Left lung (tissue), 10 donors: ENCODE results near the gene CALML6. TPM values are rescaled to one million over a fixed set of nuclear protein-coding genes. Genes with fewer than 3 reads are reported as not detected.

ENCODE experiments used
- ATAC-seq: fragments of 200-7000 bp; cut with Tn5 transposase; one replicate; pipeline ENCODE4 v1.9.1; 2020; ENCODE audit warnings: moderate library complexity
- DNase-seq, 4 donors: peaks; one replicate each; pipeline ENCODE4 v3.0.0-alpha.2; 2013 to 2020
- H3K27ac ChIP-seq, 2 donors: fragments of 200-600 bp; sonication (generic) in 1 of 2; one replicate each; pipeline versions ENCODE4 v1.5.0 to v1.8.0; 2020 to 2021
- H3K27me3 ChIP-seq, 2 donors: fragments of 200-600 bp; sonication (generic) in 1 of 2; one replicate each; pipeline versions ENCODE4 v1.5.0 to v1.8.0; 2020 to 2021
- H3K36me3 ChIP-seq, 2 donors: fragments of 200-600 bp; sonication (generic) in 1 of 2; one replicate each; pipeline versions ENCODE4 v1.5.0 to v1.8.0; 2020 to 2021
- H3K4me1 ChIP-seq, 2 donors: fragments of 200-600 bp; one replicate each; pipeline ENCODE4 v1.8.0; 2021
- H3K4me3 ChIP-seq, 2 donors: fragments of 200-600 bp; sonication (generic) in 1 of 2; one replicate each; pipeline versions ENCODE4 v1.5.0 to v1.8.0; 2020 to 2021; ENCODE audit warnings: mild to moderate bottlenecking in 1 of 2
- H3K9me3 ChIP-seq, 2 donors: fragments of 200-600 bp; sonication (generic) in 1 of 2; one replicate each; pipeline versions ENCODE4 v1.5.0 to v1.8.0; 2020 to 2021
- intact Hi-C, 2 donors: fragments of 100-400 bp; cut with DNase I; formaldehyde crosslinking; loops; one replicate each; pipeline versions ENCODE4 v1.11.2 to v1.14.2; 2022
- polyA plus RNA-seq, 6 donors: library from polyadenylated mRNA; unstranded; fragments of 120-200 nt; gene quantifications; one replicate each; pipeline ENCODE4 v1.2.1, GENCODE V29; 2013; ENCODE audit not compliant: insufficient read length in 6 of 6
- total RNA-seq, 2 donors: library from RNA; stranded (reverse); fragmentation: NEBNext Ultra II Directional; extraction: Animal tissue kit (Norgen Biotek cat#: 25700); gene quantifications; one replicate each; pipeline ENCODE4 v1.2.1, GENCODE V29; 2021
- TF ChIP-seq, protein P1 (sequence below), 2 donors: fragments of 200-600 bp; sonication (generic) in 1 of 2; IDR thresholded peaks; one replicate each; pipeline versions ENCODE4 v1.5.0 to v1.8.0; 2021; ENCODE audit warnings: antibody characterized with exemption in 2 of 2
- donor health status: DM: no; HTN: yes; CAD: no.
- donor health status: DM: no; HTN: no; CAD: no.

CALML6 gene
- total and polyA plus RNA-seq, 8 donors, result 0.67 to 1.5 (median 0.91) TPM

GRCh38 chr1:1899967-1900327 is 15.1 kb upstream of the CALML6 start:
- no peaks in the 10 kb centered on the region for H3K4me1 ChIP-seq
- no peak overlapping the region for H3K27ac ChIP-seq
- H3K36me3 ChIP-seq, result no peaks in the 10 kb centered on the region
- no peaks in the 10 kb centered on the region for H3K9me3 ChIP-seq
- DNase-seq (peak in 1 of 4 donors; percentile 65), ATAC-seq (no peak)
- TF ChIP-seq, protein P1, sequence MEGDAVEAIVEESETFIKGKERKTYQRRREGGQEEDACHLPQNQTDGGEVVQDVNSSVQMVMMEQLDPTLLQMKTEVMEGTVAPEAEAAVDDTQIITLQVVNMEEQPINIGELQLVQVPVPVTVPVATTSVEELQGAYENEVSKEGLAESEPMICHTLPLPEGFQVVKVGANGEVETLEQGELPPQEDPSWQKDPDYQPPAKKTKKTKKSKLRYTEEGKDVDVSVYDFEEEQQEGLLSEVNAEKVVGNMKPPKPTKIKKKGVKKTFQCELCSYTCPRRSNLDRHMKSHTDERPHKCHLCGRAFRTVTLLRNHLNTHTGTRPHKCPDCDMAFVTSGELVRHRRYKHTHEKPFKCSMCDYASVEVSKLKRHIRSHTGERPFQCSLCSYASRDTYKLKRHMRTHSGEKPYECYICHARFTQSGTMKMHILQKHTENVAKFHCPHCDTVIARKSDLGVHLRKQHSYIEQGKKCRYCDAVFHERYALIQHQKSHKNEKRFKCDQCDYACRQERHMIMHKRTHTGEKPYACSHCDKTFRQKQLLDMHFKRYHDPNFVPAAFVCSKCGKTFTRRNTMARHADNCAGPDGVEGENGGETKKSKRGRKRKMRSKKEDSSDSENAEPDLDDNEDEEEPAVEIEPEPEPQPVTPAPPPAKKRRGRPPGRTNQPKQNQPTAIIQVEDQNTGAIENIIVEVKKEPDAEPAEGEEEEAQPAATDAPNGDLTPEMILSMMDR (IDR thresholded peaks at IDR 0.05), result no peak
- no peak overlapping the region for H3K4me3 ChIP-seq
- intact Hi-C loops, result loop anchor here in 1 of 2 donors (10.0 kb wide), 1 partner anchor 135 kb away; no protein-coding TSS in a partner anchor
- H3K27me3 ChIP-seq, result peaks cover 0 to 22% of the 10 kb centered on the region in 2 donors

- Histone ChIP-seq H3K27me3 (peaks cover 0 to 13% of the 10 kb centered on the region in 2 donors), H3K4me1 (peaks cover 0 to 4% of the 10 kb centered on the region in 2 donors), H3K4me3 (no peak overlapping the region), H3K36me3 (no peaks in the 10 kb centered on the region), H3K27ac (no peak overlapping the region), H3K9me3 (no peaks in the 10 kb centered on the region)
- TF ChIP-seq, protein P1 (IDR thresholded peaks at IDR 0.05), result no peak
- ATAC-seq (no peak), DNase-seq (peak in 1 of 4 donors; percentile 55)
- intact Hi-C loops, result loop anchor here in 1 of 2 donors (10.0 kb wide), 1 partner anchor 136 kb away; no protein-coding TSS in a partner anchor
Measured at GRCh38 chr1:1900883-1901640, 14.0 kb upstream of the CALML6 start.

DNA sequence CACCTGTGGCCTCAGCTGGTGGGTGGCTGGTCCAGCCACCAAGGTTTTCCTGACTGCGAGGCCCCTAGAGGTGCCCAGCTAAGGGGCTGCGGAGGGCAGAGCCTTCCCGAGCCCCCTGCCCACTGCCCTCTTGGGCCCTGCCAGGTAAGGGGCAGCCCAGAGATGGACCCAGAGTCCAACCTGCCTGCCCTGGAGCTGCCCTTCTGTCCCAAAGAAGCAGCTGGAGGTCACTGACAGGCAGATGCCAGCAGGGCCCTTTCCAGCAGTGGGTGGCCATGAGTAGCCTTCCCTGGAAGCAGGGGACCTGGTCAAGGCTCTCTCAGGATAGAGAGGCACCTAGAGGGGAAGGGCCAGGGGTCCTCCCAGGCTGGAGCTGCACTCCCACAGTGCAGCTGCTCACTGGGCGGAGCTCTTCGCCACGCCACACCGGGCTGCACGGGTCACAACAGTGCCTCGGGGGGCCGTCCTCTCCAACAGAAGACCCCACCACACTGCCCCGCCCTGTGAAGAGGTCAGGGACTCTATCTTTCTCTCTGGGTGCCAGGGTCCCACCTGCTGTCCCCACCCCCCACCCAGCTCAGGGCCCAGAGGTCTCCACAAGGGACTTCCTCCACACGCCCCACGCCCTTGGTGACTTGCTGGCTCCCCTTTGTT is 13.3 kb upstream of the CALML6 start:
- Histone ChIP-seq H3K36me3 (no peaks in the 10 kb centered on the region), H3K27ac (no peak overlapping the region), H3K27me3 (peaks cover 0 to 13% of the 10 kb centered on the region in 2 donors), H3K4me1 (peaks cover 0 to 6% of the 10 kb centered on the region in 2 donors), H3K4me3 (no peak overlapping the region), H3K9me3 (no peaks in the 10 kb centered on the region)
- DNase-seq (no peak), ATAC-seq (no peak)
- intact Hi-C loops, result loop anchor here in 1 of 2 donors (10.0 kb wide), 1 partner anchor 137 kb away; no protein-coding TSS in a partner anchor
- TF ChIP-seq, protein P1 (IDR thresholded peaks at IDR 0.05), result no peak

DNA sequence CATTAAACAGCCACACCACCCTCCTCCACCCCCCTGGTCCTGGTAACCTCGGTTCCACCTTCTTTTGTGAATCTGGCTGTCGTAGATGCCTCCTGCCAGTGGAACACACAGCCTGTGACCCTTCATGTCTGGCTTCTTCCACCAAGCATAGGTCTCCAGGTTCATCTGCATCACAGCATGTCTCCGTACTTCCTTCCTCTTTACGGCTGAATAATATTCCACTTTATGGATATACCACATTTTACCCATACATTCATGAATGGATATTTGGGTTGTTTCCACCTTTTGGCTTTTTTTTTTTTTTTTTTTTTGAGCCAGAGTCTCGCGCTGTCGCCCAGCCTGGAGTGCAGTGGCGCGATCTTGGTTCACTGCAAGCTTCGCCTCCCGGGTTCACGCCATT is 11.8 kb upstream of the CALML6 start:
- intact Hi-C loops, result loop anchor here in 1 of 2 donors (10.0 kb wide), 1 partner anchor 138 kb away; no protein-coding TSS in a partner anchor
- TF ChIP-seq, protein P1 (IDR thresholded peaks at IDR 0.05), result no peak
- Histone ChIP-seq H3K27me3 (peaks cover 0 to 13% of the 10 kb centered on the region in 2 donors), H3K4me1 (peaks cover 4 to 16% of the 10 kb centered on the region in 2 donors), H3K27ac (no peak overlapping the region), H3K36me3 (no peaks in the 10 kb centered on the region), H3K4me3 (no peak overlapping the region), H3K9me3 (no peaks in the 10 kb centered on the region)
- DNase-seq (no peak), ATAC-seq (no peak)
